Prostate gland (tissue), 2 donors: ENCODE data around the gene ARHGEF4.

ENCODE experiments used
- POLR2AphosphoS5 ChIP-seq: sonication (generic); formaldehyde crosslinking; IDR thresholded peaks from one replicate; pipeline ENCODE4 v1.6.1; 2017; ENCODE audit warnings: antibody characterized with exemption
- TF ChIP-seq, protein P1 (sequence below), 4 experiments: fragments of 200-600 bp in 2 of 4; fragments of 450-650 bp in 2 of 4; sonication (generic) in 2 of 4; IDR thresholded peaks; 1 replicate in 3 of 4; 2 replicates in 1 of 4; pipeline ENCODE4 v1.5.1; 2016 to 2019; ENCODE audit warnings: antibody characterized with exemption in 4 of 4, mild to moderate bottlenecking in 2 of 4, moderate library complexity in 2 of 4

DNA sequence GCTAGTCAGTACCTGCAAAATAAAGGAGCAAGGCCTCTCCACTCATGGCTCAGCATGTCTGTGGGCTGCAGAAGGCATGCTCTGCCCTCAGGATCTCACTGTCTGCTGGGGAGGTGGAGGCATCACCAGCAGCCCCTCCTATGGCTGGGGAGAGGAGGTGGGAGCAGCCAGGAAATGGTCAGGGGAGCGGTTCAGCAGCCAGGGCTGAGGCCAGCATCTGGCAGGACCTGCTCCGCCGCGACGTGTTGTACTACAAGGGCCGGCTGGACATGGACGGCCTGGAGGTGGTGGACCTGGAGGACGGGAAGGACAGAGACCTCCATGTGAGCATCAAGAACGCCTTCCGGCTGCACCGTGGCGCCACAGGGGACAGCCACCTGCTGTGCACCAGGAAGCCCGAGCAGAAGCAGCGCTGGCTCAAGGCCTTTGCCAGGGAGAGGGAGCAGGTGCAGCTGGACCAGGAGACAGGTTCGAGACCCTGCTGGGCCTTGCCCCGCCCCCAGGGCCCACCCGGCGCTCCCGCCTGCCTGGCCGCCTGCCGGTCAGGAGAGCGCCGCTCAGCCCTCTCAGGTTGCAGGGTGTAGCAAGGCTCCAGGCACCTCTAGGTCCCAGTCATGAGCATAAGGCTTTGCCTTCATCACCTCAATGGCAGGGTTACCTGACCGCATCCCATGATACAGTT is 207.5 kb downstream of the ARHGEF4 start:
- no peak for TF ChIP-seq POLR2AphosphoS5
- TF ChIP-seq, protein P1, sequence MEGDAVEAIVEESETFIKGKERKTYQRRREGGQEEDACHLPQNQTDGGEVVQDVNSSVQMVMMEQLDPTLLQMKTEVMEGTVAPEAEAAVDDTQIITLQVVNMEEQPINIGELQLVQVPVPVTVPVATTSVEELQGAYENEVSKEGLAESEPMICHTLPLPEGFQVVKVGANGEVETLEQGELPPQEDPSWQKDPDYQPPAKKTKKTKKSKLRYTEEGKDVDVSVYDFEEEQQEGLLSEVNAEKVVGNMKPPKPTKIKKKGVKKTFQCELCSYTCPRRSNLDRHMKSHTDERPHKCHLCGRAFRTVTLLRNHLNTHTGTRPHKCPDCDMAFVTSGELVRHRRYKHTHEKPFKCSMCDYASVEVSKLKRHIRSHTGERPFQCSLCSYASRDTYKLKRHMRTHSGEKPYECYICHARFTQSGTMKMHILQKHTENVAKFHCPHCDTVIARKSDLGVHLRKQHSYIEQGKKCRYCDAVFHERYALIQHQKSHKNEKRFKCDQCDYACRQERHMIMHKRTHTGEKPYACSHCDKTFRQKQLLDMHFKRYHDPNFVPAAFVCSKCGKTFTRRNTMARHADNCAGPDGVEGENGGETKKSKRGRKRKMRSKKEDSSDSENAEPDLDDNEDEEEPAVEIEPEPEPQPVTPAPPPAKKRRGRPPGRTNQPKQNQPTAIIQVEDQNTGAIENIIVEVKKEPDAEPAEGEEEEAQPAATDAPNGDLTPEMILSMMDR (IDR thresholded peaks at IDR 0.05) = no peak
